Esophagus muscularis mucosa (tissue), 4 donors: ENCODE results near the gene GPR17.

Experiments used
- EP300 ChIP-seq: sonication (generic); formaldehyde crosslinking; IDR thresholded peaks from one replicate; pipeline ENCODE4 v1.6.1; 2017; ENCODE audit warnings: antibody characterized with exemption
- POLR2A ChIP-seq: fragments of 450-650 bp; IDR thresholded peaks from one replicate; pipeline ENCODE4 v1.6.1; 2017; ENCODE audit warnings: antibody characterized with exemption, moderate library complexity, mild to moderate bottlenecking, low read depth
- TF ChIP-seq, protein P1 (sequence below), 3 experiments: fragments of 200-600 bp in 2 of 3; fragments of 450-650 bp in 1 of 3; sonication (generic) in 2 of 3; IDR thresholded peaks; one replicate each; pipeline ENCODE4 v1.5.1; 2017 to 2019; ENCODE audit warnings: antibody characterized with exemption in 3 of 3, mild to moderate bottlenecking in 2 of 3, moderate library complexity in 1 of 3

GRCh38 chr2:127645026-127645394 is 943 bp upstream of the GPR17 start:
- TF ChIP-seq, protein P1, sequence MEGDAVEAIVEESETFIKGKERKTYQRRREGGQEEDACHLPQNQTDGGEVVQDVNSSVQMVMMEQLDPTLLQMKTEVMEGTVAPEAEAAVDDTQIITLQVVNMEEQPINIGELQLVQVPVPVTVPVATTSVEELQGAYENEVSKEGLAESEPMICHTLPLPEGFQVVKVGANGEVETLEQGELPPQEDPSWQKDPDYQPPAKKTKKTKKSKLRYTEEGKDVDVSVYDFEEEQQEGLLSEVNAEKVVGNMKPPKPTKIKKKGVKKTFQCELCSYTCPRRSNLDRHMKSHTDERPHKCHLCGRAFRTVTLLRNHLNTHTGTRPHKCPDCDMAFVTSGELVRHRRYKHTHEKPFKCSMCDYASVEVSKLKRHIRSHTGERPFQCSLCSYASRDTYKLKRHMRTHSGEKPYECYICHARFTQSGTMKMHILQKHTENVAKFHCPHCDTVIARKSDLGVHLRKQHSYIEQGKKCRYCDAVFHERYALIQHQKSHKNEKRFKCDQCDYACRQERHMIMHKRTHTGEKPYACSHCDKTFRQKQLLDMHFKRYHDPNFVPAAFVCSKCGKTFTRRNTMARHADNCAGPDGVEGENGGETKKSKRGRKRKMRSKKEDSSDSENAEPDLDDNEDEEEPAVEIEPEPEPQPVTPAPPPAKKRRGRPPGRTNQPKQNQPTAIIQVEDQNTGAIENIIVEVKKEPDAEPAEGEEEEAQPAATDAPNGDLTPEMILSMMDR (IDR thresholded peaks at IDR 0.05): no peak
- TF ChIP-seq POLR2A (no peak), EP300 (no peak)
